ENCODE results near the gene PRKAR2A.
"Not testable (repeated sequence)": the region's sequence is repeated elsewhere in the genome, so short reads cannot be mapped to it uniquely, and the experiment has no call there.

The PRKAR2A gene

DNA sequence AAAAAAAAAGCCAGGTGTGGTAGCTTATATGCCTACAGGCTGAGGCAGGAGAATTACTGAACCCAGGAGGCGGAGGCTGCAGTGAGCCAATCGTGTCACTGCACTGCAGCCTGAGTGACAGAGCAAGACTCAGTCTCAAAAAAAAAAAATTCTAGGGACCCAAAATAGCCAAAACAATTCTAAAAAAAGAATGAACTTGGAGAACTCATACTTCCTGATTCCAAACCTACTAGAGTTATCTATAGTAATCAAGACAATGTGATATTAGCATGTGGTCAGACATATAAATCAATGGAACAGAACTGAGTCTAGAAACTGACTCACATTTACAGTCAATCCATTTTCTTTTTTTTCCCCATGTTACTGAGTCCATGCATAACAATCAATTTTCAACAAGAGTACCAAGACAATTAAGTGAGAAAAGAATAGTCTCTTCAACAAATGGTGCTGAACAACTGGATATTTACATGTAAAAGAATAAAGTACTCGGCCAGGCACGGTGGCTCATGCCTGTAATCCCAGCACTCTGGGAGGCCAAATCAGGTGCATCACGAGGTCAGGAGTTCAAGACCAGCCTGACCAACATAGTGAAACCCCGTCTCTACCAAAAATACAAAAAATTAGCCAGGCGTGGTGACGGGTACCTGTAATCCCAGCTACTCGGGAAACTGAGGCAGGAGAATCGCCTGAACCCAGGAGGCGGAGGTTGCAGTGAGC, 11.9 kb downstream of the PRKAR2A start:
- no peak for DNase-seq (ENCODE audit: low read depth)

DNA sequence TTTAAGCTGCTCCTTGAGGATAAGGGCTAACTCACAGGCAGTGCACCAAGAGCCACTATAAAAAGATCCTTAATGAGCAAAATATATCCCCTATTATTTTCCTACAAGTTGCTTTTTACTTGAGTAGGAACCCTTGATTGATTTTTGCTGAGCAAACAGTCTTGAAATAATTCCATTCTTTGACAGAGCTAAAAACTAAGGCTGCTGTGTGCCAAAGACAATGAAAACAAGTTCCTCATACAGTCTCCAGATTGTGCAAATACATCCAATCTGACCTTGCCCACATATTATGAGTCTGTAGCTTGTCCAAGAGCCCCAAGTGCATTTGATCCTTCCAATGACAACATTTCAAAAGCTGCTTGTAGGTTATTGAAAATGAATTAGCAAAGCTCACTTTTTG, 15.0 kb downstream of the PRKAR2A start:
- no peak for DNase-seq (ENCODE audit: low read depth)

DNA sequence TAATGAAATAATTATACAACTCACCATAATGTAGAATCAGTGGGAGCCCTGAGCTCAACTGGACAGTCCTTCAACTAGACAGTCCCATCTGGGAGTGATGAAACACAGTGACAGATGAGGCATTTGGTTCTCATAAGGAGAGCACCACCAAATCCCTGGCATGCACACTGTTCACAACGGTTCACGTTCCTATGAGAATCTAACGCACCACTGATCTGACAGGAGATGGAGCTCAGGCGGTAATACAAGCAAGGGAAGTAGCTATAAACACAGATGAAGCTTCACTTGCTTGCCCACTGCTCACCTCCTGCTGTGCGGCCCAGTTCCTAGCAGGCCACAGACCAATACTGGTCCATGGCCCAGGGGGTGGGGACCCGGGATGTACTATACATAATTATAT, 17.0 kb downstream of the PRKAR2A start:
- no peak for DNase-seq (ENCODE audit: low read depth)

DNA sequence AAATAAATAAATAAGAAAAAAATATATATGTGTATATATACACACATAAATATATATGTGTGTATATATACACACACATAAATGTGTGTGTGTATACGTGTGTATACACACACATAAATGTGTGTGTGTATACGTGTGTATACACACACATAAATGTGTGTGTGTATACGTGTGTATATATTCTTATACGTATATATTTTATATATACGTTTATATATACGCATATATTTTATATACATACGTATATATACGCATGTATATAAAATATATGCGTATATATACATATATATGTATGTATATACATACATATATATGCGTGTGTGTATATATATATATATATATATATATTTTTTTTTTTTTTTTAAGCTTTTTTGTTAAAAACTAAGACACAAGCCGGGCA, 18.1 kb downstream of the PRKAR2A start:
- not testable (repeated sequence) for DNase-seq (ENCODE audit: low read depth)

DNA sequence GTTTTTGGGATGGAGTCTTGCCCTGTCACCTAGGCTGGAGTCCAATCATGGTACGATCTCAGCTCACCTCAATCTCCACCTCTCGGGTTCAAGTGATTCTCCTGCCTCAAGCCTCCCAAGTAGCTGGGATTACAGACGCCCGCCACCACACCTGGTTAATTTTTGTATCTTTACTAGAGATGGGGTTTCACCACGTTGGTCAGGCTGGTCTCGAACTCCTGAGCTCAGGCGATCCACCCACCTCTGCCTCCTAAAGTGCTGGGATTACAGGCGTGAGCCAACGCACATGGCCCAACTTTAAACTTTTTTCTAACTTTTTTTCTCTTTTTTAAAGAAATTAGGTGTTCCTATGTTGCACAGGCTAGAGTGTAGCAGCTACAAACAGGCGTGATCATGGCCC, 19.8 kb downstream of the PRKAR2A start:
- not testable (repeated sequence) for DNase-seq (ENCODE audit: low read depth)

DNA sequence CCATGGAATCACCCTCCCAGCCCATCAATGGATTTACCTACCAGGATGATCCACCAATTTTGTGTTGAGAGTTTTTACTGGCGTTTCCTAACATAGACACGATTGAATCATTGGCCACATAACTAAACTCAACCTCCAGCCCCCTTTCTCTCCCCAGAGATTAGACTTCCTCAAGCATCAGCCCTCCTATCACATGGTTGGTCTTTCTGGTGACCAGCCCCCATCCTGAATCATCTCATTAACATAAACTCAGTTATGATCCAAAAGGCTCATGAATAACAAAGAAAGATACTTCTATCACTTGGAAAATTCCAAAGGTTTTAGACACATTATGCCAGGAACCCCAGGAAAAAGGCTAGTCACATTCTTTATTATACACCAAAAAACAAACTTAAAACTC, 21.2 kb downstream of the PRKAR2A start:
- DNase-seq (ENCODE audit: low read depth): peak; percentile 66

DNA sequence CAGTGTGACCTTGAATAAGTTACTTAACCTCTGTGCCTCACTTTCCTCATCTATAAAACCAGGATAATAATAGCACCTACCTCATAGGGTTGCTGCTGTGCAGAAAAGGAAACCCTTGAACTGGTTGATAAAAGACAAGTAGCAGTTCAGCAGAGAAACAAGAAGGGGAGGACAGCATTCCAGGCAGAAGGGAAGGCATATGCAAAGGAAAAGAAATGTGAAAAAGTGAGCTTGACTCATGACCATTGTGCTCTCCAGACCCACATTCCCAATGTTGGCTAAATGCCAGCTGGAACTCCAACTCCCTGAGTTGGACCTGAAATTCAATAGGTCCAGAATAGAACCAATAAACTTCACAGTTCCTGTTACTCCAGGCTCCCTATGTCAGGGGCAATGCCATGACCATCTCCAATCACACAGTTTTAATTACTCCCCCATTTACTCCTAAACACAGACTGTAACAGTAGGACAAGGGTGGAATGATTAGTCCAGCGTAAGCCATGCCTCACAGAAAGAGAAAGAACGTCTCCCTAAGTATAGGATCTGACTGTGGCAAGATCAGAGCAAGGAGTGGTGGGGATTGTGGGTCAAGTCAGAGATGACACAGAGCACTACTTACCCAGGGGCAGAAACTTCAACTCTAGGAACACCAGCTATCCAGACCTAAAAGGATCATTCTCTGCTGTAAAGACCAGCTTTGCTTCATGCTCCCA, 26.9 kb downstream of the PRKAR2A start:
- no peak for DNase-seq (ENCODE audit: low read depth)

DNA sequence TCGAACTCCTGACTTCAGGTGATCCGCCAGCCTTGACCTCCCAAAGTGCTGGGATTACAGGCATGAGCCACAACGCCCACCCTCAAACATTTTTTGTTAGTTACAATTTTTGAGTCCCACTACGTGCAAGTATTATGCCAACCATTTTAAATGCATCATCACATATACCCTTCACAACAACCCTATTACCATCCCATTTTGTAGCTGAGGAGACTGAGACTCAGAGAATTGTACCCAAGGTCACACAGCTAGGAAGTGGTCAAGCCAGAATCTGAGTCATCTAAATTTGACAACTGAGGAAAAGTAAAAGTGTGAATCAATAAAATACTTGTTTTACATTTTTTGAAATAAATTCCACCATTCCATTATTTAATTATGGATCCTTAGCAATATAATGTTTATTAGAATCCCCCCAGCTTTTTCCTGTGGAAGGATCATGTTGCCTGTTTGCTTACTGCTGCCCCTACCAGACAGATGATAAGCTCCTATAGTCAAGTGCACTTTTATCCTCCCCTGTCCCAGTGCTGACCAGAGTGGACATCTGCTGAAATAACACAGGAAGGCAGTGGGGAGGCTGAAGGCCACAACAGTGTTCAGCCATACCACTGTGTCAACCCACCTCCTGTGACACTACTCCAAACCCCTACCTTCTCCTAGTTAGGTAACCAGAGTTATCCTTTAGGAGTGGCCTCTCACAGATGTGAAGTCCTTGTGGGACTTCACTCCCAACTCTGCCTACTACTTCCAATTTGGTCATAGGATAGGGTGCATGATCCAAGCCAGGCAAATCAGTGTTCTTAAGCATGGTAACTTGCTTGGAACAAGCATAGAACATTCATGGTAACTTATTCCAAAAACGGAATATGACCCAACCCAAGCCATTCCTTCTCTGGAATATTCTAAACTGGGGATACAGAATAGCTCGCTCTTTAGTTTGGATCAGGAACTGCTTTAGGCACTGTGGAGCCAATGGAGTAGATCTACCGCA, 28.1 kb downstream of the PRKAR2A start:
- no peak for DNase-seq (ENCODE audit: low read depth)

DNA sequence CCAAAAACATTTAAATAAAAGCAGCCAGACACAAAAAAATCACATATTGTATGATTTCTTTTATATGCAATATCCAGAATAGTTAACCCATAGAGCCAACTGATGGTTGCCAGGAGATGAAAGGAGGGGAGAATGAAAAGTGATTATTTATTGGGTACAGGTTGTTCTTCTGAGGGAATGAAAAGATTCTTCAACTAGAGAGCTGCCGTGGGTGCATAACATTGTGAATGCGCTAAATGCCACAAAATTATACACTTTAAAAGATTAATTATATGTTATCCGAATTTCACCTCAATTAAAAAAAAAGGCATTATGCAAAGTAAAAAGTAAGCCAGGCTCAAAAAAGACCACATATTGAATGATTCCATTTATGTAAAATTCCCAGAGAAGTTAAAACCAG, 36.1 kb downstream of the PRKAR2A start:
- DNase-seq (ENCODE audit: low read depth): no peak

DNA sequence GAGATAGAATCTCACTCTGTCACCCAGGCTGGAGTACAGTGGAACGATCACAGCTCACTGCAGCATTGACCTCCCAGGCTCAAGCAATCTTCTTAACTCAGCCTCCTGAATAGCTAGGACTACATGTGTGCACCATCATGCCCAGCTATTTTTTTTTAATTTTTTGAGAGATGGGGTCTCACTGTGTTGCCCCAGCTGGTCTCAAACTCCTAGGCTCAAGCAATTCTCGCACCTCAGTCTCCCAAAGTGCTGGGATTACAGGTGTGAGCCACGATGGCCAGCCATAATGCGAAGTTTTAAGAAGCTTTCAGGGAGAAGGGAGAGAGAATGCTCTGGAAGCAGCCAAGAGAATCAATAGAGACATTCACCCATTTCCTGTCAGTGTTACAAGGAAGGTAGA, 42.7 kb downstream of the PRKAR2A start:
- DNase-seq (ENCODE audit: low read depth): no peak

DNA sequence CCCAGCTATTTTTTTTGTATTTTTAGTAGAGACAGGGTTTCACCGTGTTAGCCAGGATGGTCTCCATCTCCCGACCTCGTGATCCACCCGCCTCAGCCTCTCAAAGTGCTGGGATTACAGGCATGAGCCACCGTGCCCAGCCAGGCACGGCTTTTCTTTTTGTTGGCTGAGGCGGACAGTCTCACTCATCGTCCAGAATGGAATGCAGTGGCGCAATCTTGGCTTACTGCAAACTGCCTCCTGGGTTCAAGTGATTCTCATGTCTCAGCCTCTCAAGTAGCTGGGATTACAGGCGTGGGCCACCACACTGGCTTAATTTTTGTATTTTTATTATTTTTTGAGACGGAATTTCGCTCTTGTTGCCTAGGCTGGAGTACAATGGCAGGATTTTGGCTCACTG, 46.8 kb downstream of the PRKAR2A start:
- DNase-seq (ENCODE audit: low read depth): not testable (repeated sequence)

DNA sequence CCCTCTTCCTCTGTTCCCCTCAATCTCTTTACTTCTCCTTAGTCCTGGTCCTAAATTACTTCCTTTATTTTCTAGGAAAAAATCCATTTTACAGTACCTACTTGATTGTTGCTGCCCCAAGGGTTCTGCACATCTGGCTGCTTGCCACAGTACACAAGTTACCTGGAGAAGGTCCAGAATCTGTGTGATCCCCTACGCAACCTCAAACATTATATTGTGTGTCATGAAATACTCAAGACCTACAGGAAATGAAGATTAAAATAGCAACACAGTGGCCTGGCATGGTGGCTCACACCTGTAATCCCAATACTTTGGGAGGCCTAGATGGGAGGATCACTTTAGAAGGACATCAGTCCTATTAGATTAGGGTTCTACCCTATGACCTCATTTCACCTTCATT, 48.7 kb downstream of the PRKAR2A start:
- DNase-seq (ENCODE audit: low read depth): no peak

DNA sequence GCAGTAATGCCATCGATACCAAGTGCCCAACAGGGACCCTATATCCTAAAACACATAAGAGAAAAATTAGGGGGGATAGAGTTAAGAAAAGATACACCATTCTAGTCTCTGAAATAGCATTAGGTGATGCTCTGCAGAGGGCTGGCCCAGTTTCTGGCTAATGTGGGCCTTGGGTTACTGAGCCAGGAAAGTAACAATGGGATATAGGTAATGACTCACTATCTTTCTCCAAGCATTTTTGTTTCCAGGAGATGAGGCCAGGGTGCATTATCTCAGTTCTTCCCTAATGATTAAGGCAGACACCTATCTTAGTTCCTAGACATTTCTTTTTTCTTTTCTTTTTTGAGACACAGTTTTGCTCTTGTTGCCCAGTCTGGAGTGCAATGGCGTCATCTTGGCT, 50.0 kb downstream of the PRKAR2A start:
- no peak for DNase-seq (ENCODE audit: low read depth)

DNA sequence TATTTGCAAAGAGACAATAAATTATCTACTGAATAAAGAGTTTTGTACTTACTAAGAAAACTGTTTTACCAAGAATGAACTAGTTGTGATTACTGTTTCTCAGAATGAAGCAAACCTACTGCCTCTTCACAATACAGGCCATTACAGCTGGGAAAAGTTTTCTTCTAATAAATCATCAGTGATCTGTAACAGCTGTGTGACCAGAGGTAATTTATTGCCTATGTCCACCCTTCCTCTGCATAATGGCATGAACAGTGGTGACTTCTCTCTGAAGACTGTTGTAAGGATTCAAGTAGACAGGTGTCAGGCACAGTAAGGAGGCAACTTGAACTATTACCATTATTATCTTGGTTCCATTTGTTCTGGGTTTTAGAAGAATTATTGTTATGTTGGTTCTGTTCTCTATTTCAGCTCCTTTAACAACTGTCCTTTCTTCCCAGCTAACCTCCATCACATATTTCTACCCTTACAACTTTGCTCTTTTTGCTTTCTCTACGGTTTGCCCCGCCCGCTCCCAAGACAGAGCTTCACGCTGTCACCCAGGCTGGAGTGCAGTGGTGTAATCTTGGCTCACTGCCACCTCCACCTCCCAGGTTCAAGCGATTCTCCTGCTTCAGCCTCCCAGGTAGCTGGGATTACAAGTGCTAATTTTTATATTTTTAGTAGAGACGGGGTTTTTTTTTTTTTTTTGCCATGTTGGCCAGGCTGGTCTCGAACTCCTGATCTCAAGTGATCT, 51.5 kb downstream of the PRKAR2A start:
- no peak for DNase-seq (ENCODE audit: low read depth)

DNA sequence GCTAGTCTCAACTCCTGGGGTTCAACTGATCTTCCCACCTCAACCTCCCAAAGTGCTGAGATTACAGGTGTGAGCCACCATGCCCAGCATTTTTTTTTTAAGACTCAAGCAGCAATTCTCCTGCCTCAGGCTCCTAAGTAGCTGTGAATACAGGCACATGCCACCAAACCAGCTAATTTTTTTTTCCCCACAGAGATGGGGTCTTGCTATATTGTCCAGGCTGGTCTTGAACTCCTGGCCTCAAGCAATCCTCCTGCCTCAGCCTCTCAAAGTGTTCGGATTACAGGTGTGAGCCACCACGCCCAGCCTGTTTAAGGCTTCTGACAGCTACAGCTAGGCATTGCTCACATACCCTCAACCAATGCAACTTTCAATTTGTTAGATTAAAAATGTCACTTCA, 54.2 kb downstream of the PRKAR2A start:
- DNase-seq (ENCODE audit: low read depth): not testable (repeated sequence)

DNA sequence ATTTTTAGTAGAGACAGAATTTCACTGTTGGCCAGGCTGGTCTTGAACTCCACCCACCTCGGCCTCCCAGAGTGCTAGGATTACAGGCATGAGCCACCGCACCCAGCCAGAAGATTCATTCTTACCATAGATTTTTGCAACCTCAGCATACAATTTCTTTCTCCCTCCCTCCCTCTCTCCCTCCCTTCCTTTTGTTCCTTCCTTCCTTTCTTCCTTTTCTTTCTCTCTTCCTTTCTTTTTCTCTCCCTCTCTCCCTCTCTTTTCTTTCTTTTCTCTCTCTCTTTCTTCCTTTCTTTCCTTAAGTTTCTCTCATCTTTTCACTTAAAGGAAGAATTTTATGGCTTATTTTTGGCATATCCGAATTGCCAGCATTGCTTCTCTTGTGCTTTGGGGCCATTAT, 58.0 kb downstream of the PRKAR2A start:
- no peak for DNase-seq (ENCODE audit: low read depth)

DNA sequence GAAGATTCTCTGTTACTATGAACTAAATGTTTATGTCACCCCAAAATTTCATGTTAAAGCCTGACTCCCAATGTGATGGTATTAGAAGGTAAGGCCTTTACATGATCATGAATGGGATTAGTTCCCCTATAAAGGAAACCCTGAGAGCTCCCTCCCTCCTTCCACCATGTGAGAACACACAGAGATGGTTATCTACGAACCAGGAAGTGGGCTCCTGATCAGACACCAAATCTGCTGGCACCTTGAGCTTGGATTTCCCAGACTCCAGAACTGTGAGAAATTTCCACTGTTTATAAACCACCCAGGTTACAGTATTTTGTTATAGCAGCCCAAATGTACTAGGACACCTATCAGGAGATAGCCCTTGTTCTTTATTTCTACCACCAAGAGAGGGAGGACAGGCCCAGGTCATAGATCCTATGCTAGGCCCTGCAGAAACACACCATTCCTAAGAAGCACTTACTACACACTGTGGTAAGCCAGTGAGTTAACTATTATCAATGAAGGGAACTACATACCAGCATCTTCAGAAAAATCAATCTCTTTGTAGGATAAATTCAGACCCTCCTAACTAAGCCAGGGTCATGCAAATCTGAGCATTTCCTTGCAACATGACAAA, 59.0 kb downstream of the PRKAR2A start:
- no peak for DNase-seq (ENCODE audit: low read depth)

DNA sequence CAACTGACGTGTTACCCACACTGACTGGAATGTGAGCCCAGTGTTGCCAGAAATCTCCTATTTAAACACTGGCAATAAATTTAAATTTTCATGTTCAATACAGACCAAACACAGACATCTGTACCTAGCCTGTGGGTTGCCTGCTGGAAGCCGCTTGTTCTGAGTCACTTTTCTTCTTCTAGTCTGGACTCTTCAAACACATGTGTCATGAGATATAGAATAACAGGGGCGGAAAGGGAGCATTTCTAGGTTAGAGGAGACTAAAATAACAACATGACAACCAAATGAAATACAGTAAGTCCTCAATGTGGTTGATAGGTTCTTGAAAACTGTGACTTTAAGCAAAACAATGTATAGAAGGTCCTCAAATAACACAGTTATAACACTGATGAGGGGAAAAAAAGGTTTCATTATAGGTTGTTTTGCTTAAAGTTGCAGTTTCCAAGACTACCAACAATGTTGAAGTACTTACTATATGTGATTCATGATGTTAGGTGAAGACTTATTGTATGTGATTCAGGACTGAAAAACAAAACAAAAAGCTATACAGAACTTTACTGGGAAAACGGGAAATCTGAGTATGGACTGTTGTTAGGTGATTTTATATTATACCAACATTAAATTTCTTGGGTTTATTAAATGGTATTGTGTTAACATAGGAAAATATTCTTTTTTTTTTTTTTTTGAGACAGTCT, 63.1 kb downstream of the PRKAR2A start:
- DNase-seq (ENCODE audit: low read depth): no peak

DNA sequence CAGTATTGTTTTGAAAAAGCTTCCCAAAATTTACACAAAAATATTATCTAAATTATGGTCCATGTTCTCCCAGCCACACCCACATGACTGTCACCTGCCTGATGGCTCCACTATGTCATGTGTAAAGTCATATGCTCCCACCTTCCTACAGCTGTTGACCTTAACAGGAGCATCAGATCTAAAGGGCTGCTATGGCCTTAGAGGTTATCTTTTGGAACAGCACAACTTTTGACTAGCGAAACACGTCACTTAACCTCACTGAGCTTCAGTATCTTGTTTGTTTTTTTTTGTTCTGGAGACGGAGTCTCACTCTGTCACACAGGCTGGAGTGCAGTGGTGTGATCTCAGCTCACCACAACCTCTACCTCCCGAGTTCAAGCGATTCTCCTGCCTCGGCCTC, 64.4 kb downstream of the PRKAR2A start:
- no peak for DNase-seq (ENCODE audit: low read depth)

DNA sequence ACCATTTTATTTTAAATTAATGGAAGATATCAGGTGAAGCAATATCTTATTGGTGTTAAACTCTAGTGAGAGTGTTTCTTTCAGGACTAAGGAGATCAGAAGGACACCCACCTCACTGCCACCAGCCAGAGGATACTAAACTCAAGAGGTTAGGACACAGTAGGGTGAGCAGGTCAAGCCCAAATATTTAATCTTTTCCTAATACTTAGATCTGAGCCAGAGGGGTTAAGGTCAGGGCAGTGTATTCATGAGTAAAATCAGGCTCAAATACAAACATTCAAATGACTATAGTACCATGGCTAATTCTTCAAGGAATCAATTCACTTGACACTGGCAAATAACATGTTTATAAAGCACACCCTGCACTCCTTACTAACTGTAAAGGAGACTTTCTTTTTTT, 65.6 kb downstream of the PRKAR2A start:
- no peak for DNase-seq (ENCODE audit: low read depth)

DNA sequence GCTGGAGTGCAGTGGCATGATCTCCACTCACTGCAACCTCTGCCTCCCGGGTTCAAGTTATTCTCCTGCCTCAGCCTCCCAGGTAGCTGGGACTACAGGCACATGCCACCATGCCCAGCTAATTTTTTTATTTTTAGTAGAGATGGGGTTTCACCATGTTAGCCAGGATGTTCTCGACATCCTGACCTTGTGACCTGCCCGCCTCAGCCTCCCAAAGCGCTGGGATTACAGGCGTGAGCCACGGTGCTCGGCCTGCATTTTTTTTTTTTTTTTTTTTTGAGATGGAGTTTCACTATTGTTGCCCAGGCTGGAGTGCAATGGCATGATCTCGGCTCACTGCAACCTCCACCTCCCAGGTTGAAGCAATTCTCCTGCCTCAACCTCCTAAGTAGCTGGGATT, 69.1 kb downstream of the PRKAR2A start:
- DNase-seq (ENCODE audit: low read depth): not testable (repeated sequence)

Data from HS-27A (cell line).